A673 (cell line): ENCODE data around the gene IFT25.

Experiments
- EZH2 ChIP-seq: fragments of 200-600 bp; sonication (generic); IDR thresholded peaks from 2 replicates; pipeline ENCODE4 v1.6.1; 2017; ENCODE audit warnings: borderline replicate concordance, low read depth, mild to moderate bottlenecking, mixed read lengths, antibody characterized with exemption, low read length; ENCODE audit not compliant: poor library complexity, severe bottlenecking
- TF ChIP-seq, protein P1 (sequence below): fragments of 300-800, 200-600 bp; sonication (generic); conservative IDR thresholded peaks from 2 replicates; pipeline ENCODE4 v1.5.1; 2017; ENCODE audit warnings: low read depth, mild to moderate bottlenecking, antibody characterized with exemption, low read length, moderate library complexity, mixed read lengths

DNA sequence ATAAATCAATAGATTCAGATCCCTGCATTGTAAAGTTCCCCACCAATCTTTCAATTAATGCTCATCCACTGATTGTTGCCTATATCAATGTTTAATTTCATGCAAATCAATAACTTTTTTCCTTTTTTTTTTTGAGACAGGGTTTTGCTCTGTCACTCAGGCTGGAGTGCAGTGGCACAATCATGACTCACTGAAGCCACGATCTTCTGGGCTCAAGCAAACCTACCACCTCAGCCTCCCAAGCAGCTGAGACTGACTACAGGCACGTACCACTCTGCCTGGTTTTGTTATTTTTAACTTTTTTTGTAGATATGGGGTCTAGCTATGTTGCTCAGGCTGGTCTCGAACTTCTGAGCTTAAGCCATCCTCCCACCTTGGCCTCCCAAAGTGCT, 25.8 kb downstream of the IFT25 start:
- TF ChIP-seq, protein P1, sequence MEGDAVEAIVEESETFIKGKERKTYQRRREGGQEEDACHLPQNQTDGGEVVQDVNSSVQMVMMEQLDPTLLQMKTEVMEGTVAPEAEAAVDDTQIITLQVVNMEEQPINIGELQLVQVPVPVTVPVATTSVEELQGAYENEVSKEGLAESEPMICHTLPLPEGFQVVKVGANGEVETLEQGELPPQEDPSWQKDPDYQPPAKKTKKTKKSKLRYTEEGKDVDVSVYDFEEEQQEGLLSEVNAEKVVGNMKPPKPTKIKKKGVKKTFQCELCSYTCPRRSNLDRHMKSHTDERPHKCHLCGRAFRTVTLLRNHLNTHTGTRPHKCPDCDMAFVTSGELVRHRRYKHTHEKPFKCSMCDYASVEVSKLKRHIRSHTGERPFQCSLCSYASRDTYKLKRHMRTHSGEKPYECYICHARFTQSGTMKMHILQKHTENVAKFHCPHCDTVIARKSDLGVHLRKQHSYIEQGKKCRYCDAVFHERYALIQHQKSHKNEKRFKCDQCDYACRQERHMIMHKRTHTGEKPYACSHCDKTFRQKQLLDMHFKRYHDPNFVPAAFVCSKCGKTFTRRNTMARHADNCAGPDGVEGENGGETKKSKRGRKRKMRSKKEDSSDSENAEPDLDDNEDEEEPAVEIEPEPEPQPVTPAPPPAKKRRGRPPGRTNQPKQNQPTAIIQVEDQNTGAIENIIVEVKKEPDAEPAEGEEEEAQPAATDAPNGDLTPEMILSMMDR = no peak
- no peak for TF ChIP-seq EZH2
